Stimulated activated CD4-positive, alpha-beta T cell treated with anti-CD3 and anti-CD28 coated beads, Interleukin-1b, Interleukin-23, amount 100 ng/mL, for 4 hours (primary cell): ENCODE measurements around the gene DPP9.
"Not testable (repeated sequence)": the region's sequence is repeated elsewhere in the genome, so short reads cannot be mapped to it uniquely, and the experiment has no call there.

Experiments used
- DNase-seq, 2 donors: peaks; one replicate each; pipeline ENCODE4 v3.0.0-alpha.2; 2020; ENCODE audit warnings: low read depth in 2 of 2

DPP9 gene

GRCh38 chr19:4740092-4740491 is 16.4 kb upstream of the DPP9 start:
- DNase-seq = no peak

- no peak for DNase-seq
Observed at GRCh38 chr19:4738734-4739133, 15.1 kb upstream of the DPP9 start.

GRCh38 chr19:4737955-4738600 is 14.4 kb upstream of the DPP9 start:
- DNase-seq = no peak

- no peak for DNase-seq
Observed at GRCh38 chr19:4733755-4734345, 10.2 kb upstream of the DPP9 start.

GRCh38 chr19:4732680-4733114 is 9.1 kb upstream of the DPP9 start:
- peak; percentile 37 to 48 for DNase-seq

- peak; percentile 57 to 61 for DNase-seq
Observed at GRCh38 chr19:4730740-4731171, 7.1 kb upstream of the DPP9 start.

- no peak for DNase-seq
Observed at GRCh38 chr19:4728871-4729270, 5.2 kb upstream of the DPP9 start.

GRCh38 chr19:4722671-4723594 is 709 bp downstream of the DPP9 start:
- peak in 1 of 2 donors; percentile 5 for DNase-seq

GRCh38 chr19:4721196-4721595 is 2.4 kb downstream of the DPP9 start:
- no peak for DNase-seq

GRCh38 chr19:4720037-4720700 is 3.5 kb downstream of the DPP9 start:
- no peak for DNase-seq

GRCh38 chr19:4719499-4719866 is 4.2 kb downstream of the DPP9 start:
- no peak for DNase-seq

GRCh38 chr19:4717966-4718701 is 5.5 kb downstream of the DPP9 start:
- DNase-seq = no peak

GRCh38 chr19:4717191-4717965 is 6.3 kb downstream of the DPP9 start:
- DNase-seq = no peak

- DNase-seq = no peak
Observed at GRCh38 chr19:4715529-4716221, 8.0 kb downstream of the DPP9 start.

- not testable (repeated sequence) for DNase-seq
Observed at GRCh38 chr19:4715178-4715528, 8.5 kb downstream of the DPP9 start.

- no peak for DNase-seq
Observed at GRCh38 chr19:4714016-4714415, 9.6 kb downstream of the DPP9 start.

- DNase-seq = no peak
Observed at GRCh38 chr19:4713384-4713951, 10.2 kb downstream of the DPP9 start.

- no peak for DNase-seq
Observed at GRCh38 chr19:4712771-4713170, 10.9 kb downstream of the DPP9 start.

- no peak for DNase-seq
Observed at GRCh38 chr19:4711211-4711610, 12.4 kb downstream of the DPP9 start.

- DNase-seq = no peak
Observed at GRCh38 chr19:4710281-4710600, 13.4 kb downstream of the DPP9 start.
